ENCODE measurements around the gene WDFY4. TPM values are rescaled to one million over a fixed set of nuclear protein-coding genes. Genes with fewer than 3 reads are reported as not detected.

The WDFY4 gene
- total and polyA plus RNA-seq, 4 donors = 4.6 to 26.9 (median 13.5) TPM

DNA sequence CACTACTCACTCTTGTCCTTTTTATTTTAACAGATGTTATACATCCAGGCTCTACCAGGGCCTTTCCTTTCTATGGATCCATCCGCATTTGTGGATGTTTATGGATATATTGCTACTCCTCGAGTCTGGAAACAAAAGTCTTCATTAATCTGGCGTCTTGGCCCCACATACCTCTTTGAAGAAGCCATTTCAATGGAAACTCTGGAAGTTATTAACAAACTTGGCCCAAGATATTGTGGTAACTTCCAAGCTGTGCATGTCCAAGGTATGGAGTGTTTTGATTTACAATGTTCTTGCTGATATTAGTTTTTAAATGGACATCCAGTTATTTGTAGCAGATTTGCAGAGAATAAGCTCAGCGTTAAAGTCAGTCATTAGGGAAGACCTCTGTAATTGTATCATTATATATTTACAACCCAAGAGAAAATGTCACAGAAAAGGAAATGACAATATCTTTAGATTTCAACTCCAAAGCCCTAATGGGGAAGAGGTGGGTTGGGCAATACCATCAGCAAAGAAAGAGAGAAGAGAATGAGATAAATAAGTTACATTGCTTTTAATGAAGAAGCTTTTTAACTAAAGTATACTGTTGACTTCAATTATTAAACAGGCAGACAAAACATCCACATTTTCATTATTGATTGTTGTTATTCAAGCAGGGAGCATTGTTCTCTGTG is 102.1 kb downstream of the WDFY4 start:
- TF ChIP-seq, protein P1, sequence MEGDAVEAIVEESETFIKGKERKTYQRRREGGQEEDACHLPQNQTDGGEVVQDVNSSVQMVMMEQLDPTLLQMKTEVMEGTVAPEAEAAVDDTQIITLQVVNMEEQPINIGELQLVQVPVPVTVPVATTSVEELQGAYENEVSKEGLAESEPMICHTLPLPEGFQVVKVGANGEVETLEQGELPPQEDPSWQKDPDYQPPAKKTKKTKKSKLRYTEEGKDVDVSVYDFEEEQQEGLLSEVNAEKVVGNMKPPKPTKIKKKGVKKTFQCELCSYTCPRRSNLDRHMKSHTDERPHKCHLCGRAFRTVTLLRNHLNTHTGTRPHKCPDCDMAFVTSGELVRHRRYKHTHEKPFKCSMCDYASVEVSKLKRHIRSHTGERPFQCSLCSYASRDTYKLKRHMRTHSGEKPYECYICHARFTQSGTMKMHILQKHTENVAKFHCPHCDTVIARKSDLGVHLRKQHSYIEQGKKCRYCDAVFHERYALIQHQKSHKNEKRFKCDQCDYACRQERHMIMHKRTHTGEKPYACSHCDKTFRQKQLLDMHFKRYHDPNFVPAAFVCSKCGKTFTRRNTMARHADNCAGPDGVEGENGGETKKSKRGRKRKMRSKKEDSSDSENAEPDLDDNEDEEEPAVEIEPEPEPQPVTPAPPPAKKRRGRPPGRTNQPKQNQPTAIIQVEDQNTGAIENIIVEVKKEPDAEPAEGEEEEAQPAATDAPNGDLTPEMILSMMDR (IDR thresholded peaks at IDR 0.05; ENCODE audit: control extremely low read depth, extremely low read depth) = no peak
- WGBS, 2 donors = 63 to 72% methylated on average over 4 of the region's 4 CpGs
- ATAC-seq (ENCODE audit: insufficient read depth, low FRiP score) (no peak), DNase-seq (peak in 2 of 3 donors; percentile 62 to 69)
- Histone ChIP-seq H3K27me3 (ENCODE audit: control insufficient read depth in 3 of 3, insufficient read depth in 3 of 3, low read length in 2 of 3) (no peaks in the 10 kb centered on the region), H3K9me3 (ENCODE audit: control insufficient read depth in 4 of 4, insufficient read depth in 3 of 4, low read length in 3 of 4) (peaks cover 0 to 2% (median 0%) of the 10 kb centered on the region in 4 donors), H3K27ac (ENCODE audit: low read depth in 1 of 2, low read length in 1 of 2) (no peak overlapping the region), H3K9ac (ENCODE audit: insufficient read depth in 1 of 2, low read length in 2 of 2) (no peak overlapping the region), H3K36me3 (ENCODE audit: control insufficient read depth in 4 of 4, insufficient read depth in 4 of 4, low read length in 4 of 4) (no peaks in the 10 kb centered on the region), H3K4me1 (ENCODE audit: control insufficient read depth in 5 of 5, insufficient read depth in 5 of 5, low read length in 5 of 5) (peaks cover 0 to 31% (median 4%) of the 10 kb centered on the region in 5 donors), H3K4me3 (no peak overlapping the region)

DNA sequence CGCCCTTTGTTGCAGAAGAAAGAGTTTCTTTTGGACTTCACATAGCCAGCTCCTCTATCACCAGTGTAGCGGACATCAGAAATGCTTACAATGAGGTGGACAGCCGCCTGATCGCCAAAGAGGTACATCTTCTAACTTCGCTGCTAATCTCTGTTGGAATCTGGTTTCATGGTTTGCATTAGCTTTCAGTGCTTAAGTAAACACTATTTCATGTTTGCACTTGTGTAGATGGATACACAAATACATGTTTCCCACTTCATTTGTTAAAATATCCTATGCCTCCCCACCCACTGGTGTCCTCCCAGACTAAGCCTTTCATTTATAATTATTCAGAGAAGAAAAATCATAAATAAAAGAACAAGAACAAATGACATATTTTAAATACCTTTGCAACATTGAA is 103.9 kb downstream of the WDFY4 start:
- no peaks in the 10 kb centered on the region for H3K9me3 ChIP-seq (ENCODE audit: control insufficient read depth in 4 of 4, insufficient read depth in 3 of 4, low read length in 3 of 4)
- no peak overlapping the region for H3K4me3 ChIP-seq
- no peaks in the 10 kb centered on the region for H3K27me3 ChIP-seq (ENCODE audit: control insufficient read depth in 3 of 3, insufficient read depth in 3 of 3, low read length in 2 of 3)
- TF ChIP-seq, protein P1 (IDR thresholded peaks at IDR 0.05; ENCODE audit: control extremely low read depth, extremely low read depth) = no peak
- peaks cover 0 to 19% (median 9%) of the 10 kb centered on the region in 5 donors for H3K4me1 ChIP-seq (ENCODE audit: control insufficient read depth in 5 of 5, insufficient read depth in 5 of 5, low read length in 5 of 5)
- H3K9ac ChIP-seq (ENCODE audit: insufficient read depth in 1 of 2, low read length in 2 of 2) = no peak overlapping the region
- 78 to 88% methylated on average over 5 of the region's 5 CpGs for WGBS, 2 donors
- H3K36me3 ChIP-seq (ENCODE audit: control insufficient read depth in 4 of 4, insufficient read depth in 4 of 4, low read length in 4 of 4) = no peaks in the 10 kb centered on the region
- H3K27ac ChIP-seq (ENCODE audit: low read depth in 1 of 2, low read length in 1 of 2) = no peak overlapping the region
- DNase-seq (no peak), ATAC-seq (ENCODE audit: insufficient read depth, low FRiP score) (no peak)

DNA sequence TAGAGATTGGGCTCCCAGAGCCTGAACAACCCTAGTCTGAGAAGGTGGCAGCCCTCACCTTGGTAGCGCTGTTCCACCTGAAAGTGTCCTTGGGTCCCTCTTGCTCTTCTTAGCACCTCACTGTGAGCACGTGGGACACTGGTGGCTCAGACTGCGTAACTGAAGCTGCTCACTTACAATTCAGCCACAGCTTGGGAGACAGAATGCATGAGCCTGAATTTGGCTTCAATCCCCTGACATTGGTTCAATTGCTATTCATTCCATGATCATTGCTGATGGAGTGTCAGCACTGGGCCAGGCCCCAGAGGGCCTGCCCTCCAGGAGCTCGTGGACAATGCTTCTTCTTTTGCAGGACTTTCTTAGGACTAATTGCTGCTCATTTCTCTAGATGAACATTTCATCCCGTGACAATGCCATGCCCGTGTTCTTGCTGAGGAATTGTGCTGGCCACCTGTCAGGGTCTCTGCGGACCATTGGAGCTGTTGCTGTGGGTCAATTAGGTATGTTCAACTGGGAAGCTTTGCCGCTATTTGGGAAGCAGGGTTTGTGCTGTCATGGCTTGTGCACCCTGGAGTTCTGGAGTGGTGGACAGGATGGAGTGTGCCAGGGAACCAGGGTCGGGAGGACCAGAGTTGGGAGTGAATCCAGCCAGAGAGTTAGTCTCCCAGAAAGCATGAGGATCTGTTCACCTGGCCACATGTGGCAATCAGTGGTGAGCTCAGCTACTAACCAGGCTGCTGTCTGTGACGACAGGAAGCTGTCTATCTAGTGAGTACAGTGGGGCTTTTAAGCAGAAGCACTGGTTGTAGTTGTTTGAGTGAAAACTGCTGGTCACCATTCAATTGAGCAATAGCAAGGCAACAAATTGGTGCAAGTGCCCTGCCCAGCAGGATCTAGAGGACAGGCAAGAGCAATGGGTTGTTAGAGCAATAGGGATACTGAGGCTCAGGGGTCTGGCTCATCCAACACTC is 105.1 kb downstream of the WDFY4 start:
- DNase-seq (no peak), ATAC-seq (ENCODE audit: insufficient read depth, low FRiP score) (no peak)
- 83 to 88% methylated on average over 10 of the region's 10 CpGs for WGBS, 2 donors
- no peak overlapping the region for H3K9ac ChIP-seq (ENCODE audit: insufficient read depth in 1 of 2, low read length in 2 of 2)
- H3K4me1 ChIP-seq (ENCODE audit: control insufficient read depth in 5 of 5, insufficient read depth in 5 of 5, low read length in 5 of 5) = peaks cover 0 to 14% (median 11%) of the 10 kb centered on the region in 5 donors
- no peaks in the 10 kb centered on the region for H3K36me3 ChIP-seq (ENCODE audit: control insufficient read depth in 4 of 4, insufficient read depth in 4 of 4, low read length in 4 of 4)
- H3K9me3 ChIP-seq (ENCODE audit: control insufficient read depth in 4 of 4, insufficient read depth in 3 of 4, low read length in 3 of 4) = no peaks in the 10 kb centered on the region
- TF ChIP-seq, protein P1 (IDR thresholded peaks at IDR 0.05; ENCODE audit: control extremely low read depth, extremely low read depth) = no peak
- H3K4me3 ChIP-seq = no peak overlapping the region
- no peak overlapping the region for H3K27ac ChIP-seq (ENCODE audit: low read depth in 1 of 2, low read length in 1 of 2)
- peaks cover 0 to 2% (median 0%) of the 10 kb centered on the region in 3 donors for H3K27me3 ChIP-seq (ENCODE audit: control insufficient read depth in 3 of 3, insufficient read depth in 3 of 3, low read length in 2 of 3)

Measured in lung (tissue), 12 donors.